Measurements from ENCODE around the gene ZNRD2. TPM values are rescaled to one million over a fixed set of nuclear protein-coding genes. Genes with fewer than 3 reads are reported as not detected.
A peak's percentile ranks its signal among the peaks of the same experiment; 100 is the strongest.

Gene ZNRD2
- total RNA-seq, 1 donor from 2014 or later: 45.1 TPM

GRCh38 chr11:65560555-65561418 is 9.5 kb upstream of the ZNRD2 start:
- H3K79me2 ChIP-seq (ENCODE audit: insufficient read depth, low read length): peaks cover 17% of the 10 kb centered on the region
- Mint-ChIP-seq H3K9me3 (ENCODE audit: unreplicated experiment) (no peaks in the 10 kb centered on the region), H3K4me1 (ENCODE audit: low read depth, unreplicated experiment) (peaks cover 28% of the 10 kb centered on the region), H3K4me3 (ENCODE audit: unreplicated experiment) (peak overlapping the region; percentile 58), H3K27me3 (ENCODE audit: low read depth, unreplicated experiment) (peaks cover 1% of the 10 kb centered on the region), H3K27ac (ENCODE audit: unreplicated experiment) (peak overlapping the region; percentile 56), H3K36me3 (ENCODE audit: low read depth, unreplicated experiment) (peaks cover 2% of the 10 kb centered on the region)
- peaks cover 51% of the 10 kb centered on the region for H3K4me1 ChIP-seq (ENCODE audit: insufficient read depth, low read length)
- H3K4me2 ChIP-seq (ENCODE audit: low read length): peak overlapping the region; percentile 94
- FAIRE-seq (no peak), DNase-seq (ENCODE audit: low read depth) (peak; percentile 80)
- peaks cover 4% of the 10 kb centered on the region for H4K20me1 ChIP-seq (ENCODE audit: insufficient read depth, low read length)
- H2AFZ ChIP-seq (ENCODE audit: low read depth, low read length): peak overlapping the region; percentile 61
- TF ChIP-seq CTCF (IDR thresholded peaks at IDR 0.05; ENCODE audit: insufficient read depth, low read depth, low read length): no peak
- TF ChIP-seq EZH2 (IDR thresholded peaks at IDR 0.05; ENCODE audit: insufficient read depth, low read length): no peak
- H3K27ac ChIP-seq (ENCODE audit: low read depth, low read length): peak overlapping the region; percentile 92
- H3K4me3 ChIP-seq (ENCODE audit: insufficient read depth, low read depth, low read length): no peak overlapping the region
- H3K9ac ChIP-seq (ENCODE audit: low read length): peak overlapping the region; percentile 55
- no peaks in the 10 kb centered on the region for H3K9me3 ChIP-seq (ENCODE audit: insufficient read depth, low read depth, low read length)
- H3K36me3 ChIP-seq (ENCODE audit: insufficient read depth, low read length): no peaks in the 10 kb centered on the region
- H3K27me3 ChIP-seq (ENCODE audit: insufficient read depth, low read length): no peaks in the 10 kb centered on the region

- H3K36me3 Mint-ChIP-seq (ENCODE audit: low read depth, unreplicated experiment): no peaks in the 10 kb centered on the region
- H3K9me3 ChIP-seq (ENCODE audit: insufficient read depth, low read depth, low read length): no peaks in the 10 kb centered on the region
- TF ChIP-seq CTCF (IDR thresholded peaks at IDR 0.05; ENCODE audit: insufficient read depth, low read depth, low read length) (no peak), EZH2 (IDR thresholded peaks at IDR 0.05; ENCODE audit: insufficient read depth, low read length) (no peak)
- H3K27me3 Mint-ChIP-seq (ENCODE audit: low read depth, unreplicated experiment): peaks cover 1% of the 10 kb centered on the region
- no peak overlapping the region for H2AFZ ChIP-seq (ENCODE audit: low read depth, low read length)
- H3K79me2 ChIP-seq (ENCODE audit: insufficient read depth, low read length): peaks cover 9% of the 10 kb centered on the region
- FAIRE-seq (no peak), DNase-seq (ENCODE audit: low read depth) (no peak)
- no peaks in the 10 kb centered on the region for H3K36me3 ChIP-seq (ENCODE audit: insufficient read depth, low read length)
- no peak overlapping the region for H3K9ac ChIP-seq (ENCODE audit: low read length)
- H3K4me1 ChIP-seq (ENCODE audit: insufficient read depth, low read length): peaks cover 45% of the 10 kb centered on the region
- H3K4me3 ChIP-seq (ENCODE audit: insufficient read depth, low read depth, low read length): no peak overlapping the region
- H3K27ac Mint-ChIP-seq (ENCODE audit: unreplicated experiment): no peak overlapping the region
- no peaks in the 10 kb centered on the region for H3K9me3 Mint-ChIP-seq (ENCODE audit: unreplicated experiment)
- no peaks in the 10 kb centered on the region for H4K20me1 ChIP-seq (ENCODE audit: insufficient read depth, low read length)
- H3K4me3 Mint-ChIP-seq (ENCODE audit: unreplicated experiment): no peak overlapping the region
- peaks cover 21% of the 10 kb centered on the region for H3K4me1 Mint-ChIP-seq (ENCODE audit: low read depth, unreplicated experiment)
- H3K27ac ChIP-seq (ENCODE audit: low read depth, low read length): no peak overlapping the region
- no peak overlapping the region for H3K4me2 ChIP-seq (ENCODE audit: low read length)
- H3K27me3 ChIP-seq (ENCODE audit: insufficient read depth, low read length): no peaks in the 10 kb centered on the region
Observed at GRCh38 chr11:65562020-65562419, 8.3 kb upstream of the ZNRD2 start.

- H3K27me3 ChIP-seq (ENCODE audit: insufficient read depth, low read length): no peaks in the 10 kb centered on the region
- H2AFZ ChIP-seq (ENCODE audit: low read depth, low read length): no peak overlapping the region
- FAIRE-seq (no peak), DNase-seq (ENCODE audit: low read depth) (no peak)
- no peak for TF ChIP-seq EZH2 (IDR thresholded peaks at IDR 0.05; ENCODE audit: insufficient read depth, low read length)
- TF ChIP-seq CTCF (IDR thresholded peaks at IDR 0.05; ENCODE audit: insufficient read depth, low read depth, low read length): no peak
- no peak overlapping the region for H3K9ac ChIP-seq (ENCODE audit: low read length)
- no peaks in the 10 kb centered on the region for H3K36me3 ChIP-seq (ENCODE audit: insufficient read depth, low read length)
- peaks cover 18% of the 10 kb centered on the region for H3K4me1 Mint-ChIP-seq (ENCODE audit: low read depth, unreplicated experiment)
- H3K4me1 ChIP-seq (ENCODE audit: insufficient read depth, low read length): peaks cover 41% of the 10 kb centered on the region
- H3K9me3 ChIP-seq (ENCODE audit: insufficient read depth, low read depth, low read length): no peaks in the 10 kb centered on the region
- peaks cover 6% of the 10 kb centered on the region for H3K79me2 ChIP-seq (ENCODE audit: insufficient read depth, low read length)
- no peak overlapping the region for H3K4me3 ChIP-seq (ENCODE audit: insufficient read depth, low read depth, low read length)
- peaks cover 1% of the 10 kb centered on the region for H3K27me3 Mint-ChIP-seq (ENCODE audit: low read depth, unreplicated experiment)
- H3K36me3 Mint-ChIP-seq (ENCODE audit: low read depth, unreplicated experiment): no peaks in the 10 kb centered on the region
- no peaks in the 10 kb centered on the region for H3K9me3 Mint-ChIP-seq (ENCODE audit: unreplicated experiment)
- no peak overlapping the region for H3K27ac Mint-ChIP-seq (ENCODE audit: unreplicated experiment)
- no peak overlapping the region for H3K4me3 Mint-ChIP-seq (ENCODE audit: unreplicated experiment)
- H3K27ac ChIP-seq (ENCODE audit: low read depth, low read length): no peak overlapping the region
- no peaks in the 10 kb centered on the region for H4K20me1 ChIP-seq (ENCODE audit: insufficient read depth, low read length)
- no peak overlapping the region for H3K4me2 ChIP-seq (ENCODE audit: low read length)
Observed at GRCh38 chr11:65562788-65563187, 7.5 kb upstream of the ZNRD2 start.

All from astrocyte (in vitro differentiated cells and primary cell).